ENCODE measurements around the gene DDIAS. TPM values are rescaled to one million over a fixed set of nuclear protein-coding genes. Genes with fewer than 3 reads are reported as not detected.

The DDIAS gene
- total RNA-seq, 4 donors from 2014 or later, result 0.91 to 2.4 (median 1.4) TPM

GRCh38 chr11:82890936-82891335 lies 10.6 kb upstream of the DDIAS start:
- no peak for TF ChIP-seq POLR2A (IDR thresholded peaks at IDR 0.05)
- TF ChIP-seq CTCF (IDR thresholded peaks at IDR 0.05), result no peak
- intact Hi-C loops (cut with DNase I; ENCODE audit: low total_unique reads), result no loop called here
- no peak for DNase-seq (ENCODE audit: low spot score in 2 of 2)
- no peak overlapping the region for H3K4me3 ChIP-seq (ENCODE audit: low read depth, poor library complexity, severe bottlenecking)

- 84 to 91% methylated on average over 2 of the region's 2 CpGs for WGBS, 2 donors
- no peak for DNase-seq (ENCODE audit: low spot score in 2 of 2)
- intact Hi-C loops (cut with DNase I; ENCODE audit: low total_unique reads), result no loop called here
- H3K4me3 ChIP-seq (ENCODE audit: low read depth, poor library complexity, severe bottlenecking), result no peak overlapping the region
- TF ChIP-seq CTCF (IDR thresholded peaks at IDR 0.05), result no peak
- no peak for TF ChIP-seq POLR2A (IDR thresholded peaks at IDR 0.05)
Measured at GRCh38 chr11:82892611-82893169, 8.8 kb upstream of the DDIAS start.

- DNase-seq (ENCODE audit: low spot score in 2 of 2), result no peak
- TF ChIP-seq CTCF (IDR thresholded peaks at IDR 0.05), result no peak
- TF ChIP-seq POLR2A (IDR thresholded peaks at IDR 0.05), result no peak
- H3K4me3 ChIP-seq (ENCODE audit: low read depth, poor library complexity, severe bottlenecking), result no peak overlapping the region
- intact Hi-C loops (cut with DNase I; ENCODE audit: low total_unique reads), result no loop called here
Measured at GRCh38 chr11:82895437-82896091, 6.0 kb upstream of the DDIAS start.

- 94 to 96% methylated on average over 6 of the region's 6 CpGs for WGBS, 2 donors
- no peak for TF ChIP-seq POLR2A (IDR thresholded peaks at IDR 0.05)
- intact Hi-C loops (cut with DNase I; ENCODE audit: low total_unique reads), result no loop called here
- no peak overlapping the region for H3K4me3 ChIP-seq (ENCODE audit: low read depth, poor library complexity, severe bottlenecking)
- DNase-seq (ENCODE audit: low spot score in 2 of 2), result no peak
Measured at GRCh38 chr11:82896183-82896582, 5.4 kb upstream of the DDIAS start.

GRCh38 chr11:82898241-82898640 lies 3.3 kb upstream of the DDIAS start:
- WGBS, 2 donors, result 15 to 31% methylated on average over 1 of the region's 1 CpG
- TF ChIP-seq CTCF (IDR thresholded peaks at IDR 0.05) (no peak), POLR2A (IDR thresholded peaks at IDR 0.05) (no peak)

GRCh38 chr11:82899186-82899820 lies 2.2 kb upstream of the DDIAS start:
- TF ChIP-seq CTCF (IDR thresholded peaks at IDR 0.05), result no peak
- no peak for TF ChIP-seq POLR2A (IDR thresholded peaks at IDR 0.05)
- WGBS, 2 donors, result 38 to 46% methylated on average over 3 of the region's 3 CpGs
- intact Hi-C loops (cut with DNase I; ENCODE audit: low total_unique reads), result no loop called here

More at GRCh38 chr11:82898241-82898640, 3.3 kb upstream of the DDIAS start:
- intact Hi-C loops (cut with DNase I; ENCODE audit: low total_unique reads), result no loop called here
- H3K4me3 ChIP-seq (ENCODE audit: low read depth, poor library complexity, severe bottlenecking), result no peak overlapping the region
- DNase-seq (ENCODE audit: low spot score in 2 of 2), result no peak

More at GRCh38 chr11:82899186-82899820, 2.2 kb upstream of the DDIAS start:
- DNase-seq (ENCODE audit: low spot score in 2 of 2), result no peak
- H3K4me3 ChIP-seq (ENCODE audit: low read depth, poor library complexity, severe bottlenecking), result no peak overlapping the region

All from lower leg skin (tissue), 4 donors.